GM18526 (cell line): ENCODE results near the gene DNA2.

Experiments used
- POLR2A ChIP-seq: IDR thresholded peaks from 3 replicates; pipeline ENCODE4 v1.6.1; 2011; ENCODE audit not compliant: insufficient read length; ENCODE audit errors: extremely low read depth

Gene DNA2

DNA sequence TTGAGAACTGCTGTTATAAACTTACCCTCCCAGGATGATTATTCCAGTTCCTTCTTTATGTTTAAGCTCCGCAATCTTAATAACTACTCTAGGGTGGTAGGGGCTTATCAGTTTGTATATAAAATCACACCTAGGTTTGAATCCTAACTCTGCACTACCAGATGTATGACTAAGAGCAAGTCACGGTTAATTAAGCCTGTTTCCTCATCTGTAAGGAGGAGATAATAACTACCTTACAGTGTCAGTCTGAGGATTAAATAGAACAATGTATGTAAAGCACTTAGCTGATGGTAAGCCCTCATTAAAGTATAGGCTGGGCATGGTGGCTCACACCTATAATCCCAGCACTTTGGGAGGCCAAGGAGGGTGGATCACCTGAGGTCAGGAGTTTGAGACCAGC lies 9.2 kb downstream of the DNA2 start:
- TF ChIP-seq POLR2A, result no peak

DNA sequence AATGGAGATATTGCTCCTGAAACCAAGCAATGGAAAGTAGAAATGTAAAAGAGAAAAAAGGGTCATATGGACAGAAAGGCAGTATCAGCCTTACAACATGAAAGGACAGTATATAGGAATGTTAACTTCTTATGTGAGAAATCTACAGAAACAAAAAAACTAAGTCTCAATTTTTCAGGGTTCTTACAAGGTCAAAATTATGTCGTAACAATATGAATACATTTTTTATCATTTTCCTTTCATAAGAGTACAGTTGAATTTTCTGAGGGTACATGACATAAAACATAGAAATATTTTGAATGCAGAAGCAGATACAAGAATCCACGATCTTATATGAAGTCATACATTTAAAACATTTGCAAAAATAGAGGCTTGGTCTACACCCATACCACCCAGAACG lies 10.7 kb downstream of the DNA2 start:
- TF ChIP-seq POLR2A, result no peak

DNA sequence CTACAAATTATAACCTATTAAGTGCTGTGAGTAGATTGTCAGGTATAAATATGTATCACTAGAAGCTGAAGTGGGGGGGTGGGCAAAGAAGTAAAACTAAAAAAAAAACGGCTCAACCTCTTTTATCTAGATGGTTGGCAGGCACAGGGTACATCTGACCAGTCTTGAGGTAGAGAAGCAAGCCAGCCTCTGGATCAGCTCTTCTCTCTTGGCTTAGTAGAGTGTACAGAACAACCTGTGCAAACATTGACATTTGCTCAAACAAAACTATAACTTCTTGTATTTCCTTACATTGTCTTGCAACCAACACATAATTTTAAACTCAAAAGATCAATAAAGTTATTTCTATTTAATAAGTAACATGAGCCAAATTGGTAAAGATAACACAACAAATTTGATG lies 25.6 kb downstream of the DNA2 start:
- no peak for TF ChIP-seq POLR2A

DNA sequence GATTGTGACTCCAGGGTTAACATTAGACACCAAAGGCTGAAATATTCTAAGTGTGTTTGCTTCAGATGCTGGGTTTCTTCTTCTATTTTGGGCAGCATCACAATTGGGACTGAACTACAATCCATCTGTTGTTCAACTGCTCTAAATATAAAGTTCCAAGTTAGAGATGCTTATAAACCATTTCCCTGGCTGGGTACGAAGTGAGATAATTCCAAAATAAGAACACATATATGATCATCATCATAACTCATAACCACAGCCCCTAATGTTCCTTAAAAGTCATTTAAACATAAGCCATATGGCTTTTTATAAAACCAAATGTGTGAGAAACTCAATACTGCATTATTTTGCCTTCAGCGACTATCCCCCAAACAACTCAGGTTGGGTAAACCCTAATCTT lies 28.8 kb downstream of the DNA2 start:
- no peak for TF ChIP-seq POLR2A

DNA sequence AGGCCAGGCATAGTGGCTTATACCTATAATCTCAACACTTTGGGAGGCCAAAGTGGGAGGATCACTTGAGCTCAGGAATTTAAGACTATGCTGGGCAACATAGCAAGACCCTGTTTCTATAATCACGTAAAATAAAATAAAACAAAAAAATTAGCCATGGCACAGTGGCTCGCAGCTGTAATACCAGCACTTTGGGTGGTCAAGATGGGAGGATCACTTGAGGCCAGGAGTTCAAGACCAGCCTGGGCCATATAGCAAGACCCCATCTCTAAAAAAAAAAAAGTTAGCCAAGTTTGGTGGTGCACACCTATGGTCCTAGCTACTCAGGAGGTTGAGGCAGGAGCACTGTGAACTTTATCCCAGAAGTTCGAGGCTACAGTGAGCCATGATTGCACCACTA lies 30.9 kb downstream of the DNA2 start:
- no peak for TF ChIP-seq POLR2A

DNA sequence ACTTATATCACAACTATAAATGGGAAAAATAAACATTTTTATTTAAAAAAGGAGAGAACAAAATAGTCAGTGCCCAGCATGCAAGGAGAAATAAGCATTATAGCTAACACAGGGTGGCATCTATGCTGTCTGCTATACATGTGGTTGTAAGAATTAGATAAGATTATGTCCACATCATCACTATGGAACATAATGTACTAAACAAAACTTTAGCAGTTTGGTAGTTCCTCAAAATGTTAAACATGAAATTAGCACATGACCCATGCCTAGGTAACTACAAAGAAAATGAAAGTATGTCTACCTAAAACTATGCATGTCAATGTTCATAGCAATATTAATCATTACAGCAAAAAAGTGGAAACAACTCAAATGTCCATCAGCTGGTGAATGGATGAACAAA lies 36.0 kb downstream of the DNA2 start:
- no peak for TF ChIP-seq POLR2A

DNA sequence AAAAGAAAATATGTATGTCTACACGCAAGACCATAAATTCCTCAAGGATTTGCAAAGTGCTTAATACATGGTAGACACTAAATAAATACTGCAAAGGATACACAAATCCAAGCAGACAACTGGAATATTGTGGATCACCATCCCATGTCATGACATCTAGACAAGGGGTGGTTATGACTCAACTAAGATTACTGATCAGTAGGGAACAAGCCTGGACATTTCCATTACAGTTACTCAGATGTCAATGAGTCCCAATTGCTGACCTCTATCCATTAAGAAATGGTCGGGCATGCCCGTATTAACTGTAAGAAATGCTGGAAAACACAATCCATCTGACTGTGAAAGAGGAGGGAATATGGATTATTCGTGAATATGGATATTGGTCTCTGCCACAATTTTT lies 37.1 kb downstream of the DNA2 start:
- TF ChIP-seq POLR2A, result no peak

DNA sequence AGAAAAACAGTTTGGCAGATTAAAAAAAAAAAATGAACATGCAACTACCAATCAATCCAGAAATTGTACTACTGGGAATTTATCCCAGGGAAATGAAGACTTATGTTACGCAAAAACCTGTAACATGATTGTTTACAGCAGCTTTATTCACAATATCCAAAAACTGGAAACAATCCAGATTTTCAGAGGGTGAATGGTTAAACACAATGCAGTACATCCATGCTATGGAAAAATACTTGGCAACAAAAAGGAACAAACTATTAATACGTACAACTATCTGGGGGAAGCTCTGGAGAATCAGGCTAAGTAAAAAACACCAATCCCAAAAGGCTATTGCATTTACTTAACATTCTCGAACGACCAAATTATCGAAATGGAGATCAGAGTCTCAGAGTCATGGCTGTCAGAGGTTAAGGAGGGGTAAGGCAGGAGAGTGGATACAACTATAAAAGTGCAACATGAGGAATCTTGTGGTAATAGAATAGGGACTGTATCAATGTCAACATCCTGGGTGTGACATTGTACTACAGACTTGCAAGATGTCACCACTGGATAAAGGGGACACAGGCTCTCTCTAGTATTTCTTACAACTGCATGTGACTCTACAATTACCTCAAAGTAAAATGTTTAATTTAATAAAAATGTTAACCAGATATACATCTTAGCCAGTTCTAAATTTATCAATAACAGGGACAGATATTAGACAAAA lies 43.2 kb downstream of the DNA2 start:
- TF ChIP-seq POLR2A, result no peak

DNA sequence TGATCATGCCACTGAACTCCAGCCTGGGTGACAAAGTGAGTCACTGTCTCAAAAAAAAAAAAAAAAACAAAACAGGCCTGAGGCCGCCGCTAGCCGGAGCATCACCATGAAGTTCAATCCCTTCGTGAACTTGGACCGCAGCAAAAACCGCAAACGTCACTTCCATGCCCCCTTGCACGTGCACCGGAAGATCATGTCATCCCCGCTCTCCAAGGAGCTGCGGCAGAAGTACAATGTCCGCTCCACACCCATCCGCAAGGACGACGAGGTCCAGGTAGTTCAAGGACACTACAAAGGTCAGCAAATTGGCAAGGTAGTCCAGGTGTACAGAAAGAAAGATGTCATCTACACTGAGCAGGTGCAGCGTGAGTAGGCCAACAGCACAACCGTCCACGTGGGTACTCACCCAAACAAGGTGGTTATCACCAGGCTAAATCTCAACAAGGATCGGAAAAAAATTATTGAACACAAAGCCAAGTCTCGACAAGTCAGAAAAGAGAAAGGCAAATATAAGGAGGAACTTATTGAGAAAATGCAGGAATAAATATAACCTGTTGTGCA lies 47.2 kb downstream of the DNA2 start:
- no peak for TF ChIP-seq POLR2A

DNA sequence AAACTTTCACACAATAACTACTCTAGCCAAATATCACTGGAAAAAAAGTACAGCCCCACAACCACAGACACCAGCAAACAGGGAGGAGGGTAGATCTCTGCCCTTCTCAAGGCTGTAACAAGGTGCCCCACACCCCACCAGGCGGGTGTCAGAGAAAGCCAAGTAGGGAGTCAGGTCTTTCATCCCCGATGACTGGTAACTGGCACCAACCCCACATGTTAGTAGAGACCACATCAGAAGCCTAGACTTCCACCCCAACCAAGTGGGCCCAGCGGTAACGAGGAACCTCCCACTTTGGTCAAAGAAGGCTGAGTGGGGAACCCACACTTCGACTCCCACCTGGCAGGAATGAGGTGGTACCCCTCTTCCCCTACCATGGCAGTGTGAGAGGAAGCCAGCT lies 48.3 kb downstream of the DNA2 start:
- TF ChIP-seq POLR2A, result no peak

DNA sequence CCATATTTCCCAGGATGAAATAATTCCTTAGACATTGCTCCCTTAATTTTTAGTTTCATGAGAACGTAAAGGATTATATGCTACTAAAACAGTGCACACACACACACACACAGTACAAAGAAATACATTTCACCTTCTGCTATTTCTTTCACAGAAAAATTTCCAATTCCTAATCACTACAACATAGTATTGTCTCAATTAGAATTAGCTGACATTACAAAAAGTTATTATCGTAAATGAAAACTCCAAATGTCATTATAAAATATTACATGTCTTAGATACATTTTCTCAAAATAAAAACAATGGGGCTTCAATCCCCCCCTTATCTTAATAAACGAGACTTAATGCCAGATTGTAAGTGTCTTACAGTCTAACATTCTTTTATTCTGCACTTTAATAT lies 52.4 kb downstream of the DNA2 start:
- no peak for TF ChIP-seq POLR2A

DNA sequence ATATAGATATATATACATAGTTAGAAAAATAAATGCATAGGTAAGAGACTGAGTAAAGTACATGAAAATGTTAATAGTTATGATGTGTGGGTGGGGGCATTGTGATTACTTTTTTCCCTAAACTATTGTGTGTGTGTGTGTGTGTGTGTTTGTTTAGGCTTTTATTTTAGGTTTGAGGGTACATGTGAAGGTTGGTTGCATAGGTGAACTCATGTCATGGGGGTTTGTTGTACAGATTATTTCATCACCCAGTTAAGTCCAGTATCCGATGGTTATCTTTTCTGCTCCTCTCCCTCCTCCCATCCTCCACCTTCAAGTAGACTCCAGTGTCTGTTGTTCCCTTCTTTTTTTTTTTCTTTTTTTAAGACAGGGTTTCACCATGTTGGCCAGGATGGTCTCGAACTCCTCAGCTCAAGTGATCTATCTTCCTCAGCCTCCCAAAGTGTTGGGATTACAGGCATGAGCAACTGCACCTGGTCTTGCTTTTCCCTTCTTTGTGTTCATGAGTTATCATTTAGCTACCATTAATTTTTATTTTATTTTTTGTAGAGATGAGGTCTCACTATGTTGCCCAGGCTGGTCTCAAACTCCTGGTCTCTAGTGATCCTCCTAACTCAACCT lies 62.8 kb downstream of the DNA2 start:
- no peak for TF ChIP-seq POLR2A

DNA sequence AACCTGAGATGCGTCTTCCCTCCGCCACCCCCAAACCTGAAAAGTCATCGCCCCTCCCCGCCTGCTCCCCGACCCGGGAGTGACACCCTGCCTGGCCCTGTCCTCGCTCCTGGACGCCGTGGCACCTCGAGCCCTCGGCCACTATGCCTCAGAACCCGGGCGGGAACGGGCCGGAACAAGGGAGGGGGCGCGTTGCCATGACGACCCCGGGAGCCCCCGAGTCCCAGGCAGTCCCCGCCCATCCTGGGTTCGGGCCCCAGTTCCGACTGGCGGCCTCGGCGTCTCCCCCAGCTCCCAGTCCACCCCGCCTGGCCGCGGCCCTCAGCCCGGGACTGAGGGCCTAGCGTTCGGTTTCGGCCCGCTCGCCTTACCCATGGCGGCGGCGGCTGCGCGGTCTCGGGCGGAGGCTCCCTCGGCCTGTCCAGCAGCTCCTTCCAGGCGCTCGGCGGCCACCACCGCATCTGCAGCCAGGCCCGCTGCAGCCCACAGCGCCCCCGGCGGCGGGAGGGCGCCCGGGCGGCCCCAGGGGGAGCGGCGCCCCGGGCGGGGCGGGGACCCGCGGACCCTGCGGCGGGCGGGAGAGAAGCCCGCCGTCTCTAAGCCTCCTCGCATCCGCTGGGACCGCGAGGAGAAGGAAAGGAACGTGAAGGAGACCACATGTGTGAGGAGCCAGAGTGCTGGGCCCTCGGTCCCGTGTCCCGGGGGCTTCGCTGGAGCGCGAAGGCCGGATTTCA lies 64.8 kb downstream of the DNA2 start, which contains the start of gene RUFY2:
RUFY2 (minus strand) TSS at position 463 of the 734 bp plus-strand sequence; CDS start at position 375, 88 bp downstream.
- TF ChIP-seq POLR2A, result no peak

DNA sequence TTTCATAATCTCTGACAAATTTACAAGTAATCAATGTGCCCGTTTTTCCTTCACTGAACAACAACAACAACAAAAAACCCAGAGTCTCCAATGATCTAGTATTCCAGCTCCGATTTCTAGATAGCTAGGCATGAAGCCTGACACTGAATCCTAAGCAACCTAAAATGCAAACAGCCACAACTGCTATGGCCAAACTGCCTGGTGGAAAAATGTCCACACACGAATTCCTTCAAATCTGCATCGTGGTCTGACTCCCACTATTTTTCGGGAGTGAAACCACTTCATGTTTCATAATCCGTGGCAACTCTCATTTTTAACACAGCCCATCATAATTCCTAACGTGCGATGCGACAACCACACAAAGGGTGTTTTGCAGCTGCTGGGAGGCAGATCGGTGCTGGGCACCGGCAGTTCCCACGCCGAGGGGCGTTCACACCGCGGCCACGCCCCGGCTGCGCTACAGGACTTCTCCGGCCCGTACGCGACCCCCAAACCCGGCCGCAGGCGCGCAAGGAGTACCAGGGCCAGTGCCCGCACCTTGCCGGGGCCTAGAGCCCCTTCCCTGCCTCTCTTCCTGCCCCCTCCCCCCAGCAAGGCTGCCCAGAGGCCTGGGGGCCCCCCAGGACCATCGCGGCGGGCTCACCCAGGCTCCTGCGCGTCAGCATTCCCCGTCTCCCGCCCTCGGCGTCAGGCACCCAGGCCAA lies 65.5 kb downstream of the DNA2 start:
- TF ChIP-seq POLR2A, result no peak

DNA sequence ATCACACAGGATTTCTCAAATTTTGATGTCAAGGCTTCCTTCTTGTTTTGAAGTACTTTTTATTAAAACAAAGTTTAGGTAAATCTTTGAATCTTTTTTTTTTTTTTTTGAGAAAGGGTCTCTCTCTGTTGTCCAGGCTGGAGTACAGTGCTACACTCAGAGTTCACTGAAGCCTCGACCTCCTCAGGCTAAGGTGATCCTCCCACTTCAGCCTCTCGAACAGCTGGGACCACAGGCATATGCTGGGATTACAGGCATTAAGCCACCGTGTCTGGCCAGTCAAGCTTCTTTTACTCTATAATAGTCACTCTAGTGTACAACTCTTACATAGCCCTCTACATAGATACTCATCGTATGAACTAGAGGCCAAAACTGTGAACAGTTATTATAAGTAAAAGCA lies 68.1 kb downstream of the DNA2 start:
- TF ChIP-seq POLR2A, result no peak

DNA sequence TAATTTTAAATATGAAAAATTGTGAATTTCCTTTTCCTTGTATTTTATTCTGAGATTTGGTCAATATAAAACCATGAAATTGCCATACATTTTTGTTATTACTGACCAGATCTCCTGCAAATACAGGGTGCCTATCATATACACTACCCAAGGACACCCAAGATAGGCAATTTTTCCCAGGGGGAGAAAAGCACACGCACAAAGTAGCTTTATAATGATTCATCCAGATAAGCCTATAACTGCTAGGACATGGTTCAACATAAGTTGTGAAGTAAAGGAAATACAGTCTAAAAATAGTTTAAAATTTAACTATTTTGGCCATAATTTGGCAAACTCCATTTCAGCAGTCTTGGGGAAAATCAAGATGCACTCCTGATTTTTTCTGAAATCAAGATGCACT lies 69.5 kb downstream of the DNA2 start:
- no peak for TF ChIP-seq POLR2A

DNA sequence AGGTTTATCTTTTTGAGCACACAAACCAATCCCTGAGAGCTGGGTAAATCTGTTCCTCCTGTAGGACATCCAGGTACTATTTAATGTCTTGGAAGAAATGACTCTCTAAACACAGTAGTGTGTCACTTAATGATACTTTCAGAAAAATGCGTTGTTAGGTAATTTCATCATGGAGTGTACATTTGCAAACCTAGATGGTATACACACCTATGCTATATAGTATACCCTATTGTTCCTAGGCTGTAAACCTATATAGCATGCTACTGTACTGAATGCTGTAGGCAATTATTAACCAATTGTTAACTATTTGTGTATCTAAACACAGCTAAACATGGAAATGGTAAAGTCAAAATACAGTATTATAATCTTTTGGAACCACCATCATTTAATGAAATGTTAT lies 74.8 kb downstream of the DNA2 start:
- TF ChIP-seq POLR2A, result no peak
